ENCODE measurements around the gene MCFD2.

Gene MCFD2

GRCh38 chr2:46902465-46902864 is 13.1 kb downstream of the MCFD2 start:
- no peak for TF ChIP-seq MAX (IDR thresholded peaks at IDR 0.05; ENCODE audit: low read depth, low read length)
- no peak for TF ChIP-seq POLR2A (IDR thresholded peaks at IDR 0.05; ENCODE audit: extremely low read depth, insufficient read length)
- TF ChIP-seq MYC (IDR thresholded peaks at IDR 0.05; ENCODE audit: low read depth, low read length): no peak
- TF ChIP-seq CTCF (IDR thresholded peaks at IDR 0.05; ENCODE audit: low read depth, low read length): no peak
- H3K4me3 ChIP-seq (ENCODE audit: low read depth, low read length): no peak overlapping the region
- no peak for DNase-seq (ENCODE audit: low read depth)

- H3K4me3 ChIP-seq (ENCODE audit: low read depth, low read length): no peak overlapping the region
- no peak for DNase-seq (ENCODE audit: low read depth)
- no peak for TF ChIP-seq MYC (IDR thresholded peaks at IDR 0.05; ENCODE audit: low read depth, low read length)
- TF ChIP-seq MAX (IDR thresholded peaks at IDR 0.05; ENCODE audit: low read depth, low read length): no peak
- no peak for TF ChIP-seq CTCF (IDR thresholded peaks at IDR 0.05; ENCODE audit: low read depth, low read length)
- no peak for TF ChIP-seq POLR2A (IDR thresholded peaks at IDR 0.05; ENCODE audit: extremely low read depth, insufficient read length)
Measured at GRCh38 chr2:46901611-46902010, 14.0 kb downstream of the MCFD2 start.

- H3K4me3 ChIP-seq (ENCODE audit: low read depth, low read length): no peak overlapping the region
- no peak for TF ChIP-seq CTCF (IDR thresholded peaks at IDR 0.05; ENCODE audit: low read depth, low read length)
- no peak for TF ChIP-seq MYC (IDR thresholded peaks at IDR 0.05; ENCODE audit: low read depth, low read length)
- no peak for TF ChIP-seq POLR2A (IDR thresholded peaks at IDR 0.05; ENCODE audit: extremely low read depth, insufficient read length)
- TF ChIP-seq MAX (IDR thresholded peaks at IDR 0.05; ENCODE audit: low read depth, low read length): no peak
Measured at GRCh38 chr2:46900381-46900780, 15.2 kb downstream of the MCFD2 start.

GRCh38 chr2:46899053-46899452 is 16.6 kb downstream of the MCFD2 start:
- no peak for DNase-seq (ENCODE audit: low read depth)
- no peak for TF ChIP-seq MAX (IDR thresholded peaks at IDR 0.05; ENCODE audit: low read depth, low read length)
- no peak for TF ChIP-seq MYC (IDR thresholded peaks at IDR 0.05; ENCODE audit: low read depth, low read length)
- TF ChIP-seq CTCF (IDR thresholded peaks at IDR 0.05; ENCODE audit: low read depth, low read length): no peak
- TF ChIP-seq POLR2A (IDR thresholded peaks at IDR 0.05; ENCODE audit: extremely low read depth, insufficient read length): no peak
- no peak overlapping the region for H3K4me3 ChIP-seq (ENCODE audit: low read depth, low read length)

More at GRCh38 chr2:46900381-46900780, 15.2 kb downstream of the MCFD2 start:
- no peak for DNase-seq (ENCODE audit: low read depth)

- no peak for DNase-seq (ENCODE audit: low read depth)
- no peak overlapping the region for H3K4me3 ChIP-seq (ENCODE audit: low read depth, low read length)
- no peak for TF ChIP-seq CTCF (IDR thresholded peaks at IDR 0.05; ENCODE audit: low read depth, low read length)
- no peak for TF ChIP-seq MAX (IDR thresholded peaks at IDR 0.05; ENCODE audit: low read depth, low read length)
- TF ChIP-seq MYC (IDR thresholded peaks at IDR 0.05; ENCODE audit: low read depth, low read length): no peak
- TF ChIP-seq POLR2A (IDR thresholded peaks at IDR 0.05; ENCODE audit: extremely low read depth, insufficient read length): no peak
Measured at GRCh38 chr2:46898024-46898423, 17.6 kb downstream of the MCFD2 start.

All from NB4 (cell line).